Liver (tissue), 9 donors: ENCODE data around the gene CD244. TPM values are rescaled to one million over a fixed set of nuclear protein-coding genes. Genes with fewer than 3 reads are reported as not detected.

ENCODE experiments used
- DNase-seq: peaks from one replicate; pipeline ENCODE4 v3.0.0-alpha.2; 2017; ENCODE audit warnings: low spot score
- H3K27ac ChIP-seq, 2 donors: one replicate each; pipeline ENCODE4 v1.7.0; 2013; ENCODE audit warnings: inconsistent platforms in 2 of 2, low read length in 2 of 2, control low read depth in 1 of 2, low read depth in 1 of 2, mild to moderate bottlenecking in 1 of 2
- H3K27me3 ChIP-seq, 4 donors: one replicate each; pipeline versions ENCODE4 v1.6.1 to v1.7.0; 2013; ENCODE audit warnings: low read length in 3 of 4, inconsistent platforms in 1 of 4, mild to moderate bottlenecking in 1 of 4, moderate library complexity in 1 of 4; ENCODE audit not compliant: control insufficient read depth in 4 of 4, insufficient read depth in 4 of 4
- H3K36me3 ChIP-seq, 4 donors: one replicate each; pipeline versions ENCODE4 v1.6.1 to v1.7.0; 2013; ENCODE audit warnings: low read length in 3 of 4, mild to moderate bottlenecking in 3 of 4, low read depth in 1 of 4, moderate library complexity in 1 of 4; ENCODE audit not compliant: control insufficient read depth in 4 of 4, insufficient read depth in 3 of 4
- H3K4me1 ChIP-seq, 4 donors: one replicate each; pipeline versions ENCODE4 v1.6.1 to v1.7.0; 2013; ENCODE audit warnings: low read length in 3 of 4, mild to moderate bottlenecking in 3 of 4, moderate library complexity in 1 of 4; ENCODE audit not compliant: control insufficient read depth in 4 of 4, insufficient read depth in 4 of 4
- H3K4me3 ChIP-seq, 3 donors: one replicate each; pipeline versions ENCODE4 v1.6.1 to v1.7.0; 2013; ENCODE audit warnings: low read length in 3 of 3, control low read depth in 1 of 3, low read depth in 1 of 3, mild to moderate bottlenecking in 1 of 3
- H3K9ac ChIP-seq, 2 donors: one replicate each; pipeline ENCODE4 v1.7.0; 2013; ENCODE audit warnings: low read length in 2 of 2, mild to moderate bottlenecking in 2 of 2, moderate library complexity in 2 of 2, control low read depth in 1 of 2, low read depth in 1 of 2
- H3K9me3 ChIP-seq, 4 donors: one replicate each; pipeline versions ENCODE4 v1.6.1 to v1.7.0; 2013; ENCODE audit warnings: low read length in 3 of 4; ENCODE audit not compliant: control insufficient read depth in 4 of 4
- CTCF ChIP-seq: fragments of 150-350 bp; IDR thresholded peaks from 2 replicates; pipeline ENCODE4 v1.5.1; 2017; ENCODE audit warnings: improper control_type of control experiment, low read depth, low read length; ENCODE audit not compliant: missing input control
- EGR1 ChIP-seq, 2 donors: IDR thresholded peaks; 2 replicates each; pipeline ENCODE4 v1.6.1; 2016 to 2018; ENCODE audit warnings: antibody characterized with exemption in 2 of 2, low read depth in 2 of 2
- FOXA1 ChIP-seq: IDR thresholded peaks from 2 replicates; pipeline ENCODE4 v1.6.1; 2016; ENCODE audit warnings: antibody characterized with exemption
- FOXA2 ChIP-seq: IDR thresholded peaks from 2 replicates; pipeline ENCODE4 v1.6.1; 2016; ENCODE audit warnings: antibody characterized with exemption
- GABPA ChIP-seq, 2 donors: IDR thresholded peaks in 1 of 2; conservative IDR thresholded peaks in 1 of 2; 2 replicates each; pipeline ENCODE4 v1.6.1; 2016; ENCODE audit warnings: antibody characterized with exemption in 2 of 2, mild to moderate bottlenecking in 1 of 2, moderate library complexity in 1 of 2
- HNF4A ChIP-seq, 2 donors: conservative IDR thresholded peaks; 2 replicates each; pipeline ENCODE4 v1.6.1; 2016; ENCODE audit warnings: antibody characterized with exemption in 2 of 2, mild to moderate bottlenecking in 2 of 2
- HNF4G ChIP-seq: IDR thresholded peaks from 2 replicates; pipeline ENCODE4 v1.6.1; 2016; ENCODE audit warnings: antibody characterized with exemption
- MAX ChIP-seq: IDR thresholded peaks from 2 replicates; pipeline ENCODE4 v1.6.1; 2016; ENCODE audit warnings: antibody characterized with exemption
- NR2F2 ChIP-seq: IDR thresholded peaks from 2 replicates; pipeline ENCODE4 v1.6.1; 2016; ENCODE audit warnings: antibody characterized with exemption
- REST ChIP-seq: IDR thresholded peaks from 2 replicates; pipeline ENCODE4 v1.6.1; 2016; ENCODE audit warnings: antibody characterized with exemption, mild to moderate bottlenecking
- RXRA ChIP-seq, 2 donors: IDR thresholded peaks; 2 replicates each; pipeline ENCODE4 v1.6.1; 2017 to 2018; ENCODE audit warnings: antibody characterized with exemption in 2 of 2, mild to moderate bottlenecking in 1 of 2
- SP1 ChIP-seq: IDR thresholded peaks from 2 replicates; pipeline ENCODE4 v1.6.1; 2018; ENCODE audit warnings: antibody characterized with exemption, mild to moderate bottlenecking
- TAF1 ChIP-seq: conservative IDR thresholded peaks from 2 replicates; pipeline ENCODE4 v1.6.1; 2016; ENCODE audit warnings: antibody characterized with exemption, mild to moderate bottlenecking
- YY1 ChIP-seq: IDR thresholded peaks from 2 replicates; pipeline ENCODE4 v1.6.1; 2016; ENCODE audit warnings: antibody characterized with exemption, mild to moderate bottlenecking
- ZBTB33 ChIP-seq: IDR thresholded peaks from 2 replicates; pipeline ENCODE4 v1.6.1; 2016; ENCODE audit warnings: antibody characterized with exemption
- WGBS: extraction: QIAGEN DNeasy Blood & Tissue Kit; methylation state at CpG from one replicate; pipeline ENCODE4 v1.1.7; 2013; 5-methylcytosine and 5-hydroxymethylcytosine counted together
- polyA plus RNA-seq, 2 donors: library from polyadenylated mRNA; stranded (reverse) in 1 of 2; unstranded in 1 of 2; fragments of 200-250 nt in 1 of 2; fragments of >200 nt in 1 of 2; fragmentation: Nextera tagmentation in 1 of 2; extraction: Ambion mirVana in 1 of 2; gene quantifications; one replicate each; pipeline versions ENCODE4 v1.2.1 to v1.2.3, GENCODE V29; 2013 to 2015
- total RNA-seq, 2 donors: library from RNA; depleted of rRNA; stranded (reverse); fragments of >200 nt; gene quantifications; one replicate each; pipeline ENCODE4 v1.2.3, GENCODE V29; 2014
- donor health status: healthy.
- donor health status: healthy.
- donor health status: healthy.
- donor health status: healthy.
- donor health status: healthy.

The CD244 gene
- total and polyA plus RNA-seq, 4 donors, result 0.85 to 6.6 (median 1.8) TPM

GRCh38 chr1:160911925-160912324 lies 49.2 kb upstream of the CD244 start:
- no peak for DNase-seq
- H3K4me1 ChIP-seq, result no peaks in the 10 kb centered on the region
- 72% methylated on average over 2 of the region's 2 CpGs for WGBS
- H3K27ac ChIP-seq, result no peak overlapping the region
- H3K9ac ChIP-seq, result no peak overlapping the region
- TF ChIP-seq CTCF, result no peak
- TF ChIP-seq HNF4A (conservative IDR thresholded peaks at IDR 0.05), result no peak
- TF ChIP-seq GABPA (IDR thresholded peaks at IDR 0.05 in 1 of 2, conservative IDR thresholded peaks at IDR 0.05 in 1 of 2), result no peak
- no peak for TF ChIP-seq FOXA2
- no peak for TF ChIP-seq HNF4G
- TF ChIP-seq REST, result no peak
- TF ChIP-seq YY1, result no peak
- TF ChIP-seq ZBTB33, result no peak
- TF ChIP-seq MAX, result no peak
- no peak for TF ChIP-seq FOXA1
- TF ChIP-seq SP1, result no peak
- TF ChIP-seq TAF1, result no peak
- TF ChIP-seq EGR1 (IDR thresholded peaks at IDR 0.05; ENCODE audit: low read depth in 2 of 2), result no peak
- TF ChIP-seq NR2F2, result no peak
- no peaks in the 10 kb centered on the region for H3K36me3 ChIP-seq
- no peak overlapping the region for H3K4me3 ChIP-seq
- no peaks in the 10 kb centered on the region for H3K27me3 ChIP-seq
- no peaks in the 10 kb centered on the region for H3K9me3 ChIP-seq

- no peaks in the 10 kb centered on the region for H3K4me1 ChIP-seq
- no peaks in the 10 kb centered on the region for H3K36me3 ChIP-seq
- DNase-seq, result no peak
- no peaks in the 10 kb centered on the region for H3K9me3 ChIP-seq
- H3K4me3 ChIP-seq, result no peak overlapping the region
- no peak overlapping the region for H3K27ac ChIP-seq
- 65% methylated on average over 7 of the region's 7 CpGs for WGBS
- H3K9ac ChIP-seq, result no peak overlapping the region
- TF ChIP-seq EGR1 (IDR thresholded peaks at IDR 0.05; ENCODE audit: low read depth in 2 of 2) (no peak), NR2F2 (peak; percentile 89), RXRA (IDR thresholded peaks at IDR 0.05) (peak; percentile 28 to 47), SP1 (peak; percentile 31), HNF4G (no peak)
- no peaks in the 10 kb centered on the region for H3K27me3 ChIP-seq
These were observed 48.8 kb upstream of the CD244 start for GRCh38 chr1:160911441-160911840.
